ENCODE results near the gene SLC1A1. TPM values are rescaled to one million over a fixed set of nuclear protein-coding genes. Genes with fewer than 3 reads are reported as not detected.

Gene SLC1A1
- total and polyA plus RNA-seq, 2 of the 13 experiments (the other 11 are each of a cell fraction or from before 2014, with no cell fraction given), result not detected

GRCh38 chr9:4566806-4567205 is 76.5 kb downstream of the SLC1A1 start:
- no peak for TF ChIP-seq NPAS2 (CRISPR knock-in tag; IDR thresholded peaks at IDR 0.05; ENCODE audit: borderline replicate concordance)
- no peak for TF ChIP-seq ZNF496 (CRISPR knock-in tag; IDR thresholded peaks at IDR 0.05; ENCODE audit: insufficient replicate concordance)
- TF ChIP-seq SALL1 (CRISPR knock-in tag; IDR thresholded peaks at IDR 0.05), result no peak
- no peak for TF ChIP-seq ZFP37 (CRISPR knock-in tag; IDR thresholded peaks at IDR 0.05; ENCODE audit: borderline replicate concordance)
- TF ChIP-seq JUNB (CRISPR knock-in tag; IDR thresholded peaks at IDR 0.05; ENCODE audit: borderline replicate concordance), result no peak
- ATAC-seq (no peak), DNase-seq (ENCODE audit: low spot score) (no peak), FAIRE-seq (no peak)
- POLR2A ChIA-PET, result no interaction called here
- H3K4me1 ChIP-seq (ENCODE audit: insufficient read depth, low read length), result no peaks in the 10 kb centered on the region
- 0% methylated on average over 2 of the region's 2 CpGs for WGBS (ENCODE audit: low lambda C conversion rate)
- H3K79me2 ChIP-seq (ENCODE audit: insufficient read depth, low read length), result no peaks in the 10 kb centered on the region
- no peaks in the 10 kb centered on the region for H4K20me1 ChIP-seq (ENCODE audit: insufficient read depth, low read length)
- no peak overlapping the region for H3K4me2 ChIP-seq (ENCODE audit: low read depth, low read length)
- intact Hi-C loops (cut with micrococcal nuclease; ENCODE audit: unreplicated experiment), result no loop called here
- no peaks in the 10 kb centered on the region for H3K36me3 ChIP-seq (replicated peaks in 1 of 2; ENCODE audit: control insufficient read depth in 1 of 2, insufficient read depth in 2 of 2, low read length in 2 of 2)
- in situ Hi-C loops (cut with HindIII; ENCODE audit: extremely low pct_ligation_motif_present, low pct_unique_long_range_greater_than_20kb), result no loop called here
- H3K9me3 ChIP-seq (ENCODE audit: low read length), result no peaks in the 10 kb centered on the region
- H3K9ac ChIP-seq (ENCODE audit: insufficient read depth, low read depth, low read length), result no peak overlapping the region
- H2AFZ ChIP-seq (ENCODE audit: low read length), result no peak overlapping the region
- no peak overlapping the region for H3K27ac ChIP-seq (ENCODE audit: extremely low read length, insufficient read depth, low read length)
- no peaks in the 10 kb centered on the region; a peak in 1 of 5 replicates for H3K27me3 ChIP-seq (ENCODE audit: control insufficient read depth in 1 of 2, insufficient read depth in 2 of 2, low read length in 2 of 2)
- no TSS peak for BruUV-seq (replicated peaks)
- CTCF ChIA-PET (ENCODE audit: low intra/inter-chr PET ratio, low total read pairs), result no interaction called here
- H3K4me3 ChIP-seq (replicated peaks in 1 of 3; ENCODE audit: insufficient read depth in 1 of 3, low read depth in 2 of 3, low read length in 3 of 3), result no peak overlapping the region

DNA sequence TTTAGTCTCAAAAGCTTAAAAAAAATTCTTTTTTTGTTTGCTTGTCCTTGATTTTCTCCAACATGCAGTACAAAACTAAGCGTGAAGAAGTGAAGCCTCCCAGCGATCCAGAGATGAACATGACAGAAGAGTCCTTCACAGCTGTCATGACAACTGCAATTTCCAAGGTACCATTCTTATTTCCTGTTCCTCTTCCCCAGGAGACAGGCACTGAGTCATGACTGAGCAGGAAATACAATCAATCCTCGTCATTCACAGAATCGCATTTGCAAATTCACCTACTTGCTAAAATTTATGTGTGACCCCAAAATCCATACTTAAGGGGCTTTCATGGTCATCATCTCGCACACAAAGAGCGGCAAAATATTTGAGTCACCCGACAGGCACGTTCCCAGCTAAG is 77.3 kb downstream of the SLC1A1 start:
- in situ Hi-C loops (cut with HindIII; ENCODE audit: extremely low pct_ligation_motif_present, low pct_unique_long_range_greater_than_20kb), result no loop called here
- H3K4me3 ChIP-seq (replicated peaks in 1 of 3; ENCODE audit: insufficient read depth in 1 of 3, low read depth in 2 of 3, low read length in 3 of 3), result no peak overlapping the region
- no TSS peak for BruUV-seq (replicated peaks)
- no peak for DNase-seq (ENCODE audit: low spot score)
- no peaks in the 10 kb centered on the region; a peak in 1 of 5 replicates for H3K27me3 ChIP-seq (ENCODE audit: control insufficient read depth in 1 of 2, insufficient read depth in 2 of 2, low read length in 2 of 2)
- ChIA-PET CTCF (ENCODE audit: low intra/inter-chr PET ratio, low total read pairs) (no interaction called here), POLR2A (interaction anchor here (0.7 kb wide), 1 partner anchor 110 kb away, joined by 3 read pairs; no protein-coding TSS in a partner anchor)
- WGBS (ENCODE audit: low lambda C conversion rate), result 26% methylated on average over 8 of the region's 8 CpGs
- intact Hi-C loops (cut with micrococcal nuclease; ENCODE audit: unreplicated experiment), result no loop called here
- no peak overlapping the region for H2AFZ ChIP-seq (ENCODE audit: low read length)
- H4K20me1 ChIP-seq (ENCODE audit: insufficient read depth, low read length), result no peaks in the 10 kb centered on the region
- FAIRE-seq, result no peak
- no peak overlapping the region for H3K9ac ChIP-seq (ENCODE audit: insufficient read depth, low read depth, low read length)
- no peak overlapping the region for H3K4me2 ChIP-seq (ENCODE audit: low read depth, low read length)
- TF ChIP-seq, protein P1, sequence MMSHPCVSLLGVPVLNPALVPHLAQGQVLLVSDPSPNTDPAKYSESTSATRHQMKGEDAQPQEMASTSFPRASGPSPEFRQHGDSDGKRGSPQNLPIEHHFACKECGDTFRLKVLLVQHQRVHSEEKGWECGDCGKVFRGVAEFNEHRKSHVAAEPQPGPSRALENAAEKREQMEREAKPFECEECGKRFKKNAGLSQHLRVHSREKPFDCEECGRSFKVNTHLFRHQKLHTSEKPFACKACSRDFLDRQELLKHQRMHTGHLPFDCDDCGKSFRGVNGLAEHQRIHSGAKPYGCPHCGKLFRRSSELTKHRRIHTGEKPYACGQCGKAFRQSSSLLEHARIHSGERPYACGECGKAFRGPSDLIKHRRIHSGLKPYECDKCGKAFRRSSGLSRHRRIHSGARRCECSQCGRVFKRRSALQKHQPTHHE (CRISPR knock-in tag; IDR thresholded peaks at IDR 0.05; ENCODE audit: borderline replicate concordance), result no peak
- TF ChIP-seq ZNF180 (CRISPR knock-in tag; IDR thresholded peaks at IDR 0.05; ENCODE audit: borderline replicate concordance, low read depth), result no peak
- H3K36me3 ChIP-seq (replicated peaks in 1 of 2; ENCODE audit: control insufficient read depth in 1 of 2, insufficient read depth in 2 of 2, low read length in 2 of 2), result no peaks in the 10 kb centered on the region
- no peaks in the 10 kb centered on the region for H3K4me1 ChIP-seq (ENCODE audit: insufficient read depth, low read length)
- ATAC-seq, result no peak
- H3K9me3 ChIP-seq (ENCODE audit: low read length), result no peaks in the 10 kb centered on the region
- H3K79me2 ChIP-seq (ENCODE audit: insufficient read depth, low read length), result no peaks in the 10 kb centered on the region
- H3K27ac ChIP-seq (ENCODE audit: extremely low read length, insufficient read depth, low read length), result no peak overlapping the region
